Osteoblast (primary cell): ENCODE results near the gene PLXNA2. TPM values are rescaled to one million over a fixed set of nuclear protein-coding genes. Genes with fewer than 3 reads are reported as not detected.

Source experiments
- DNase-seq: peaks from one replicate; pipeline ENCODE4 v3.0.0; 2011; ENCODE audit warnings: low spot score, mixed read lengths; ENCODE audit not compliant: insufficient read length; ENCODE audit errors: missing footprints
- H2AFZ ChIP-seq: 2 replicates; pipeline ENCODE4 v1.6.0; 2011; ENCODE audit warnings: mild to moderate bottlenecking, low read length
- H3K27ac ChIP-seq: 2 replicates; pipeline ENCODE4 v1.5.1; 2011; ENCODE audit warnings: mild to moderate bottlenecking, low read depth, low read length, moderate library complexity
- H3K27me3 ChIP-seq: 2 replicates; pipeline ENCODE4 v1.6.0; 2012; ENCODE audit warnings: mild to moderate bottlenecking, control low read depth, inconsistent platforms, low read length, moderate library complexity; ENCODE audit not compliant: insufficient read depth
- H3K36me3 ChIP-seq: 2 replicates; pipeline ENCODE4 v1.5.1; 2011; ENCODE audit warnings: mild to moderate bottlenecking, low read length, control low read depth, moderate library complexity; ENCODE audit not compliant: insufficient read depth
- H3K4me1 ChIP-seq: 2 replicates; pipeline ENCODE4 v1.5.1; 2011; ENCODE audit warnings: mild to moderate bottlenecking, low read length, control low read depth, moderate library complexity; ENCODE audit not compliant: insufficient read depth
- H3K4me2 ChIP-seq: 2 replicates; pipeline ENCODE4 v1.6.0; 2011; ENCODE audit warnings: mild to moderate bottlenecking, low read length; ENCODE audit not compliant: insufficient read depth
- H3K4me3 ChIP-seq: fragments of 200-600 bp; sonication (generic); 3 replicates; pipeline ENCODE4 v1.5.1; 2012; ENCODE audit warnings: mild to moderate bottlenecking, low read length, inconsistent platforms; ENCODE audit not compliant: insufficient read depth
- H3K79me2 ChIP-seq: 2 replicates; pipeline ENCODE4 v1.6.0; 2012; ENCODE audit warnings: mild to moderate bottlenecking, low read length, control low read depth, inconsistent platforms; ENCODE audit not compliant: insufficient read depth
- H3K9me3 ChIP-seq: 2 replicates; pipeline ENCODE4 v1.5.1; 2011; ENCODE audit warnings: low read depth, low read length, control low read depth
- H4K20me1 ChIP-seq: 2 replicates; pipeline ENCODE4 v1.6.0; 2012; ENCODE audit warnings: mild to moderate bottlenecking, low read length, control low read depth; ENCODE audit not compliant: insufficient read depth
- total RNA-seq: library from RNA; depleted of rRNA; stranded (reverse); fragments of >200 nt; gene quantifications from 2 replicates; pipeline ENCODE4 v1.2.3, GENCODE V29; 2012
- TF ChIP-seq, protein P1 (sequence below): IDR thresholded peaks from 2 replicates; pipeline ENCODE4 v1.5.1; 2011; ENCODE audit warnings: mild to moderate bottlenecking, low read depth, low read length, moderate library complexity; ENCODE audit errors: extremely low read depth

Gene PLXNA2
- total RNA-seq, 1 donor: 3.3 TPM

DNA sequence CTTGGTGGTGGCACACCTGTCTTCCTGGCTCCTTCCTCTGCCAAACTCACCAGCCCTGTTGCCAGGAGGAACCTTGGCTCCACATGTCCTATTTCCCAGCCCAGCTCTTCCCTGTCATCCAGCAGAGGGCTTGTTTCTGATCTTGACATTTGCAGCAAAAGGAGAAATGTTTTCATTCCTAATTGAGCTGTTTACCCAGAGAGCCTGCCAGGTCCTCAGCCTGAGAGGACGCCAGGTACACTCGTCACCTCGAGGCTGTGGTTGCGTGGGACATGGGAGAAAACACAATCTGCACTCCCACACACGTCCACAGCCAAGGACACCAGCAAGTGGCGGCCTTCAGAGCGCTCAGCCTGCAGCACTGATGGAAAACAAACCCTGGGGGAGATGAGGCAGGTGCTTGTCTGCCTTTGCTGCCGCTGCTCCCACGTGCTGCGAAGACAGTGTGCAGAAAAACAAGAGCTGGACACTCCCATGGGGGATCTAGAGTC is 200.4 kb downstream of the PLXNA2 start:
- Histone ChIP-seq H3K9me3 (no peaks in the 10 kb centered on the region), H3K27me3 (no peaks in the 10 kb centered on the region), H3K36me3 (no peaks in the 10 kb centered on the region), H3K79me2 (no peaks in the 10 kb centered on the region), H3K27ac (no peak overlapping the region), H3K4me1 (peaks cover 9% of the 10 kb centered on the region), H4K20me1 (no peaks in the 10 kb centered on the region), H2AFZ (no peak overlapping the region), H3K4me3 (no peak overlapping the region), H3K4me2 (no peak overlapping the region)
- no peak for DNase-seq
- TF ChIP-seq, protein P1, sequence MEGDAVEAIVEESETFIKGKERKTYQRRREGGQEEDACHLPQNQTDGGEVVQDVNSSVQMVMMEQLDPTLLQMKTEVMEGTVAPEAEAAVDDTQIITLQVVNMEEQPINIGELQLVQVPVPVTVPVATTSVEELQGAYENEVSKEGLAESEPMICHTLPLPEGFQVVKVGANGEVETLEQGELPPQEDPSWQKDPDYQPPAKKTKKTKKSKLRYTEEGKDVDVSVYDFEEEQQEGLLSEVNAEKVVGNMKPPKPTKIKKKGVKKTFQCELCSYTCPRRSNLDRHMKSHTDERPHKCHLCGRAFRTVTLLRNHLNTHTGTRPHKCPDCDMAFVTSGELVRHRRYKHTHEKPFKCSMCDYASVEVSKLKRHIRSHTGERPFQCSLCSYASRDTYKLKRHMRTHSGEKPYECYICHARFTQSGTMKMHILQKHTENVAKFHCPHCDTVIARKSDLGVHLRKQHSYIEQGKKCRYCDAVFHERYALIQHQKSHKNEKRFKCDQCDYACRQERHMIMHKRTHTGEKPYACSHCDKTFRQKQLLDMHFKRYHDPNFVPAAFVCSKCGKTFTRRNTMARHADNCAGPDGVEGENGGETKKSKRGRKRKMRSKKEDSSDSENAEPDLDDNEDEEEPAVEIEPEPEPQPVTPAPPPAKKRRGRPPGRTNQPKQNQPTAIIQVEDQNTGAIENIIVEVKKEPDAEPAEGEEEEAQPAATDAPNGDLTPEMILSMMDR: no peak

DNA sequence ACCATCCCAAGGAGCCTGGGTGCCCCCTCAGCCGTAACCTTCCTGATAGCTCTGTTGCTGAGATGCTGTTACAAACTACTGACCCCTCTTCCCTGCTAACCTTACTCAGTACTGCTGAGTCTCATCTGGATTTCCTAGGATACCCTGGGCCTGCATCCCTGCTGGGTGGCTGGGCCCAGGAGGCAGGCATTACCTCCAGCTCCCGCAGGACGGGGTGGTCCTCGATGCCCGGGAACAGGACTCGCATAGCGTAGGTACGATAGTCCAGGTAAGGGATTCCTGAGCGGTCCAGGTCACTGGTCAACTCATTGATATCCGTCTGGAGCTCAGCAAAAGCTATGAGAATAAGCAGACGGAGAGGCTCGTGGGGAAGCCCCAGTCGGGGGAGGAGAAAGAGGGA is 201.3 kb downstream of the PLXNA2 start:
- H3K27me3 ChIP-seq: no peaks in the 10 kb centered on the region
- H3K36me3 ChIP-seq: no peaks in the 10 kb centered on the region
- no peak overlapping the region for H3K27ac ChIP-seq
- H3K9me3 ChIP-seq: no peaks in the 10 kb centered on the region
- peaks cover 9% of the 10 kb centered on the region for H3K4me1 ChIP-seq
- no peaks in the 10 kb centered on the region for H3K79me2 ChIP-seq
- no peak overlapping the region for H2AFZ ChIP-seq
- TF ChIP-seq, protein P1: no peak
- H3K4me2 ChIP-seq: no peak overlapping the region
- no peak overlapping the region for H3K4me3 ChIP-seq
- H4K20me1 ChIP-seq: no peaks in the 10 kb centered on the region
- DNase-seq: no peak

DNA sequence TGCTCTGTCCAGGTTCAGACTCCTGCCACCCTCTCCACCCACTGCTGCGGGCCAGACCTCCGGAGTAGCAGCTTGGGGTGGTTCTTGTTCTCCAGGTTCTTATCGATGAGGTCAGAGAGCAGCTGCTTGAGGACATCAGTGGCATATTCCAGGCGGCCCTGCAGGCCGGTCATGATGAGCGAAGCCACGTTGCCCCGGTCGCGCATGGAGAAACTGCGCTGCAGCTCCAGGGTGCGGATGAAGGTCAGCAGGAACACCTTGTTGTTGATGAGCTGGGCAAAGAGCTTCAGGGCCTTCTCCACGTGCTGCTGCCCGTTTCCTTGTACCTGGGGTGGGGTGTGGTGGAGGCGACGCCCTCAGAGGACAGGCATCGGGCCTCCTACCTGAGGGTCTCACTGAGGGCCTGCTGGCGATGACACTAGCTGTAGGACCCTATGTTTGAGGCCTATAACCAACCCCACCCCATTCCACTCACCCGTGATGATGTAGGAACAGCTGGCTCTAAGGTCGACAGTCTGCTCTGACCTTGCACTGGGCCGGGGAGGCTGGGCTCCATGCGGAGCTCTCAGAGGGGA is 202.1 kb downstream of the PLXNA2 start:
- Histone ChIP-seq H3K4me2 (no peak overlapping the region), H3K9me3 (no peaks in the 10 kb centered on the region), H3K36me3 (no peaks in the 10 kb centered on the region), H3K4me3 (no peak overlapping the region), H4K20me1 (no peaks in the 10 kb centered on the region), H3K27me3 (no peaks in the 10 kb centered on the region), H3K4me1 (peaks cover 5% of the 10 kb centered on the region), H3K79me2 (no peaks in the 10 kb centered on the region), H3K27ac (no peak overlapping the region), H2AFZ (no peak overlapping the region)
- DNase-seq: no peak
- TF ChIP-seq, protein P1: no peak

DNA sequence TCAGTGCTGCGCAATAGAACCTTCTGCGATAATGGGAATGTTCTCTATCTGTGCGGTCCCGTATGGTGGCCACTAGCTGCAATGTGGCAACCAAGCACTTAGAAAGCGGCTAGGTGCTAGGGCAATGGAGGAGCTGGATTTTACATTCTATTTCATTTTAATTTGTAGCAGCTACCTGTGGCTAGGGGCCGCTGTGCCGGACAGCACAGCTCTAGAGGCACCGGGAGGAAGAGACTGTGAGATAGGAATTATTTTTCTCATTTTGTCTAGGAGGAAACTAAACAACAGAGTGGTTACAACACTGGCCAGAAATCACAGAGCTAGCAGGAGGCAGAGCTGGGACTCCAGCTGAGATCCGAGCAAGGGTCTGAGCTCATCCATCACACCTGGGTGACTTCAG is 202.7 kb downstream of the PLXNA2 start:
- TF ChIP-seq, protein P1: no peak
- Histone ChIP-seq H3K36me3 (no peaks in the 10 kb centered on the region), H3K4me2 (no peak overlapping the region), H3K4me3 (no peak overlapping the region), H3K27ac (no peak overlapping the region), H3K79me2 (no peaks in the 10 kb centered on the region), H2AFZ (no peak overlapping the region), H3K4me1 (peaks cover under 1% of the 10 kb centered on the region), H3K27me3 (no peaks in the 10 kb centered on the region), H4K20me1 (no peaks in the 10 kb centered on the region), H3K9me3 (no peaks in the 10 kb centered on the region)
- no peak for DNase-seq
